ENCODE measurements around the gene BRMS1L. TPM values are rescaled to one million over a fixed set of nuclear protein-coding genes. Genes with fewer than 3 reads are reported as not detected.
A peak's percentile ranks its signal among the peaks of the same experiment; 100 is the strongest.

Gene BRMS1L
- total RNA-seq, 2 donors from 2014 or later = 5.5 to 10.2 TPM

GRCh38 chr14:35855876-35856481 is 29.8 kb downstream of the BRMS1L start:
- Histone ChIP-seq H3K27me3 (no peaks in the 10 kb centered on the region), H3K4me3 (no peak overlapping the region), H3K4me1 (peaks cover 0 to 4% of the 10 kb centered on the region in 2 donors), H3K27ac (no peak overlapping the region), H3K9me3 (peaks cover 0 to 5% of the 10 kb centered on the region in 2 donors), H3K36me3 (peaks cover 13% of the 10 kb centered on the region)
- TF ChIP-seq CTCF (IDR thresholded peaks at IDR 0.05) = no peak
- no peak for DNase-seq (ENCODE audit: low spot score)

- no peaks in the 10 kb centered on the region for H3K27me3 ChIP-seq
- no peak overlapping the region for H3K27ac ChIP-seq
- TF ChIP-seq CTCF (IDR thresholded peaks at IDR 0.05) = no peak
- no peak for DNase-seq (ENCODE audit: low spot score)
- no peak overlapping the region for H3K4me3 ChIP-seq
- H3K9me3 ChIP-seq = no peaks in the 10 kb centered on the region
- peaks cover 0 to 10% of the 10 kb centered on the region in 2 donors for H3K4me1 ChIP-seq
- peaks cover 11% of the 10 kb centered on the region for H3K36me3 ChIP-seq
These were observed 32.5 kb downstream of the BRMS1L start for GRCh38 chr14:35858521-35859209.

- H3K27ac ChIP-seq = peak overlapping the region; percentile 5 to 49
- peaks cover 22% of the 10 kb centered on the region for H3K36me3 ChIP-seq
- DNase-seq (ENCODE audit: low spot score) = no peak
- H3K4me3 ChIP-seq = no peak overlapping the region
- H3K27me3 ChIP-seq = no peaks in the 10 kb centered on the region
- no peaks in the 10 kb centered on the region for H3K9me3 ChIP-seq
- peaks cover 0 to 10% of the 10 kb centered on the region in 2 donors for H3K4me1 ChIP-seq
- TF ChIP-seq CTCF (IDR thresholded peaks at IDR 0.05) = no peak
These were observed 35.2 kb downstream of the BRMS1L start for GRCh38 chr14:35861204-35861868.

GRCh38 chr14:35865611-35866324 is 39.6 kb downstream of the BRMS1L start:
- TF ChIP-seq CTCF (IDR thresholded peaks at IDR 0.05) = no peak
- DNase-seq (ENCODE audit: low spot score) = no peak
- Histone ChIP-seq H3K36me3 (peaks cover 22% of the 10 kb centered on the region), H3K9me3 (no peaks in the 10 kb centered on the region), H3K4me1 (peaks cover 0 to 8% of the 10 kb centered on the region in 2 donors), H3K4me3 (no peak overlapping the region), H3K27ac (no peak overlapping the region), H3K27me3 (no peaks in the 10 kb centered on the region)

DNA sequence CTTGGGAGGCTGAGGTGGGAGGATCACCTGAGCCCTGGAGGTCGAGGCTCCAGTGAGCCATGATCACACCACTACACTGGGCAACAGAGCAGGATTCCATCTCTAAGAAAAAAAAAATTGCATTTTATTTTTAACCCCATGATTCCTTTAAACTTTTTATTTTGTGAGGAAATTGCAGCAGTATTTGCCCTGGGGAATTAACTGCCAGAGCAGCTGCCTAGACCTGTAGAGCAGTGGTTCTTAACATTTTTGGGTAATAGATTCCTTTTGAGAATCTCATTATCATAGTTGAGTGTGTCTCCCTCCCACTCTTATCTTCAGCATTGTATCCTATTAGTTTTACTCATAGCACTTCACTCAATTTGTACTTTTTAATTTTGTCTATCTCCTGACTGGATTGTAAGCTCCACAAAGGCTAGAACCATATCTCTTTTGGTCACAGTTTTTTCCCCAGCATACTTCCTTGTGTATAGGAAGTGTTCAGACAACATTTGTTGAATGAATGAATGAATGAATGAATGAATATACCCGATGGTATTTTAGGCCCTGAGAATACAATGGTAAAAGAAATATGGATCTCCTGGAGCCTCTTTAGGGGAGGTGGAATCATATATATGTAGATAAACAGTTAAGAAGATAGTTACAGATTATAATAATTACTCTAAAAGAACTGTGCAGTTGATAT is 40.6 kb downstream of the BRMS1L start:
- H3K4me1 ChIP-seq = peaks cover 0 to under 1% of the 10 kb centered on the region in 2 donors
- DNase-seq (ENCODE audit: low spot score) = no peak
- H3K9me3 ChIP-seq = no peaks in the 10 kb centered on the region
- TF ChIP-seq CTCF (IDR thresholded peaks at IDR 0.05) = no peak
- H3K27ac ChIP-seq = peak overlapping the region in 1 of 2 donors; percentile 49
- H3K36me3 ChIP-seq = peaks cover 22% of the 10 kb centered on the region
- H3K27me3 ChIP-seq = no peaks in the 10 kb centered on the region
- no peak overlapping the region for H3K4me3 ChIP-seq

Data from right atrium auricular region (tissue), 2 donors.